ENCODE data around the gene SARNP. TPM values are rescaled to one million over a fixed set of nuclear protein-coding genes. Genes with fewer than 3 reads are reported as not detected.

SARNP gene
- total and polyA plus RNA-seq, 9 of the 15 experiments (the other 6 are each of a cell fraction or from before 2014, with no cell fraction given): 70.1 to 400 (median 198) TPM

DNA sequence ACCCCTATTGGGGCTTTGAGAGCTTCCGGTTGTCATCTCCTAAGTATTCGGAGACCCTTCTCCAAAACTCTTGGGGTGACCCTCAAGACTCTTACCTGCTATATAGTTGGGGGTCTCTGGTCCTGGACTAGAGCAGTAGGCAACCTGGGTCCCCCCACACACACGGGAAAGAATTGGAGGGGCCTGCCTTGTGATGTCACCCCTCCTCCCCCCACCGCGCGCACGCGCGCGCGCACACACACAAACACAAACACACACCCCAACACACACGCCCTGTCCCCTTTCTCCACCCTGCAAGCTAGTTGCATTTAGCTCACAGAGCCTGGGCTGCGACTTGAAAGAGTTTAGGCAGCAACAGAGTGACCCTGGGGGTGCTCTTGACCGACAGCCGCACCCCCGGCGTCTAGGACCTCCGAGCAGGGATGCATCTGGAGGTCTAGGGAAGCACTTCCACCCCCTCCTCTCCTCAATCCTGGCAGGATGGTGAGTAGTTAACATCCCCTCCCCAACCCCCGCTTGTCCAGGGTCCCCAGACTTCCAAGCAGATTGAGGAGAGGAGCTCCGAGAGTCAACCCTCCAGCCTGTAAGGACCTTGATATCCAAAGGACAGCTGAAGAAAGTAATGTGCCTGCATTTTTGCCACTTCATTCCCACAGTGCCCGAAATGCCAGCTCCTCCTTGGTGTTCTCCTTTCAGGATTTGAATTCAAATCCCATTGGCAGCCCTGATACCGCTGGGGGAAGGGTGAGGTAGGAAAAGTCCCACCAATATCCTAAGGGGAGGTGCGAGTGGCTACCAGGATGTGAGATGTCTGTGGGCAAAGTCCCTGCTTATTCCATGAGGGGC lies 13.3 kb upstream of the SARNP start (continued):
- TF ChIP-seq MBD2 (IDR thresholded peaks at IDR 0.05; ENCODE audit: borderline replicate concordance, low read depth) (peak; percentile 73), NR2C1 (IDR thresholded peaks at IDR 0.05) (peak; percentile 64), NR2C1 (tag; IDR thresholded peaks at IDR 0.05) (no peak), ZNF766 (CRISPR knock-in tag; conservative IDR thresholded peaks at IDR 0.05) (0 out of 2 replicates have a peak, but pooled peaks have one; percentile 33), ZNF41 (CRISPR knock-in tag; conservative IDR thresholded peaks at IDR 0.05) (no peak), NONO (IDR thresholded peaks at IDR 0.05; ENCODE audit: low read depth in 2 of 2, low read length in 1 of 2) (peak in 1 of 2 experiments; percentile 98; a peak in 2 of 4 replicates), ASH1L (IDR thresholded peaks at IDR 0.05; ENCODE audit: borderline replicate concordance, low read depth, partially characterized antibody) (peak; percentile 69), C11orf30 (IDR thresholded peaks at IDR 0.05; ENCODE audit: low read depth) (no peak), ZNF431 (CRISPR knock-in tag; IDR thresholded peaks at IDR 0.05) (no peak), SOX6 (IDR thresholded peaks at IDR 0.05) (peak; percentile 40), CREB1 (IDR thresholded peaks at IDR 0.05) (peak; percentile 28; the same call in 1 of the 2 replicates), CREB1 (CRISPR knock-in tag; IDR thresholded peaks at IDR 0.05) (peak; percentile 72), PML (IDR thresholded peaks at IDR 0.05; ENCODE audit: low read length) (0 out of 2 replicates have a peak, but pooled peaks have one; percentile 17), TAF9B (IDR thresholded peaks at IDR 0.05; ENCODE audit: partially characterized antibody) (no peak), PHF8 (IDR thresholded peaks at IDR 0.05; ENCODE audit: borderline replicate concordance, low read length) (peak; percentile 23; the same call in 1 of the 2 replicates), ZBTB7A (IDR thresholded peaks at IDR 0.05; ENCODE audit: borderline replicate concordance, control insufficient read depth, low read depth, low read length) (peak; percentile 56; the same call in 1 of the 2 replicates)
- TF ChIP-seq, protein P1, sequence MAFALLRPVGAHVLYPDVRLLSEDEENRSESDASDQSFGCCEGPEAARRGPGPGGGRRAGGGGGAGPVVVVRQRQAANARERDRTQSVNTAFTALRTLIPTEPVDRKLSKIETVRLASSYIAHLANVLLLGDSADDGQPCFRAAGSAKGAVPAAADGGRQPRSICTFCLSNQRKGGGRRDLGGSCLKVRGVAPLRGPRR (CRISPR knock-in tag; IDR thresholded peaks at IDR 0.05): no peak
- TF ChIP-seq, protein P2, sequence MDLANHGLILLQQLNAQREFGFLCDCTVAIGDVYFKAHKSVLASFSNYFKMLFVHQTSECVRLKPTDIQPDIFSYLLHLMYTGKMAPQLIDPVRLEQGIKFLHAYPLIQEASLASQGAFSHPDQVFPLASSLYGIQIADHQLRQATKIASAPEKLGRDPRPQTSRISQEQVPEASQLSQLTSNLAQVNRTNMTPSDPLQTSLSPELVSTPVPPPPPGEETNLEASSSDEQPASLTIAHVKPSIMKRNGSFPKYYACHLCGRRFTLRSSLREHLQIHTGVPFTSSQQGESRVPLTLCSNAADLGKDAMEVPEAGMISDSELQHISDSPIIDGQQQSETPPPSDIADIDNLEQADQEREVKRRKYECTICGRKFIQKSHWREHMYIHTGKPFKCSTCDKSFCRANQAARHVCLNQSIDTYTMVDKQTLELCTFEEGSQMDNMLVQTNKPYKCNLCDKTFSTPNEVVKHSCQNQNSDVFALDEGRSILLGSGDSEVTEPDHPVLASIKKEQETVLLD (IDR thresholded peaks at IDR 0.05): peak; percentile 55; the same call in 1 of the 2 replicates
- TF ChIP-seq, protein P3, sequence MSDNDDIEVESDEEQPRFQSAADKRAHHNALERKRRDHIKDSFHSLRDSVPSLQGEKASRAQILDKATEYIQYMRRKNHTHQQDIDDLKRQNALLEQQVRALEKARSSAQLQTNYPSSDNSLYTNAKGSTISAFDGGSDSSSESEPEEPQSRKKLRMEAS (CRISPR knock-in tag; IDR thresholded peaks at IDR 0.05): peak; percentile 64; the same call in 1 of the 2 replicates
- TF ChIP-seq, protein P4, sequence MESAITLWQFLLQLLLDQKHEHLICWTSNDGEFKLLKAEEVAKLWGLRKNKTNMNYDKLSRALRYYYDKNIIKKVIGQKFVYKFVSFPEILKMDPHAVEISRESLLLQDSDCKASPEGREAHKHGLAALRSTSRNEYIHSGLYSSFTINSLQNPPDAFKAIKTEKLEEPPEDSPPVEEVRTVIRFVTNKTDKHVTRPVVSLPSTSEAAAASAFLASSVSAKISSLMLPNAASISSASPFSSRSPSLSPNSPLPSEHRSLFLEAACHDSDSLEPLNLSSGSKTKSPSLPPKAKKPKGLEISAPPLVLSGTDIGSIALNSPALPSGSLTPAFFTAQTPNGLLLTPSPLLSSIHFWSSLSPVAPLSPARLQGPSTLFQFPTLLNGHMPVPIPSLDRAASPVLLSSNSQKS (CRISPR knock-in tag; IDR thresholded peaks at IDR 0.05): no peak
- TF ChIP-seq, protein P5, sequence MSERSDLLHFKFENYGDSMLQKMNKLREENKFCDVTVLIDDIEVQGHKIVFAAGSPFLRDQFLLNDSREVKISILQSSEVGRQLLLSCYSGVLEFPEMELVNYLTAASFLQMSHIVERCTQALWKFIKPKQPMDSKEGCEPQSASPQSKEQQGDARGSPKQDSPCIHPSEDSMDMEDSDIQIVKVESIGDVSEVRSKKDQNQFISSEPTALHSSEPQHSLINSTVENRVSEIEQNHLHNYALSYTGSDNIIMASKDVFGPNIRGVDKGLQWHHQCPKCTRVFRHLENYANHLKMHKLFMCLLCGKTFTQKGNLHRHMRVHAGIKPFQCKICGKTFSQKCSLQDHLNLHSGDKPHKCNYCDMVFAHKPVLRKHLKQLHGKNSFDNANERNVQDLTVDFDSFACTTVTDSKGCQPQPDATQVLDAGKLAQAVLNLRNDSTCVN (CRISPR knock-in tag; IDR thresholded peaks at IDR 0.05): no peak
- TF ChIP-seq, protein P6, sequence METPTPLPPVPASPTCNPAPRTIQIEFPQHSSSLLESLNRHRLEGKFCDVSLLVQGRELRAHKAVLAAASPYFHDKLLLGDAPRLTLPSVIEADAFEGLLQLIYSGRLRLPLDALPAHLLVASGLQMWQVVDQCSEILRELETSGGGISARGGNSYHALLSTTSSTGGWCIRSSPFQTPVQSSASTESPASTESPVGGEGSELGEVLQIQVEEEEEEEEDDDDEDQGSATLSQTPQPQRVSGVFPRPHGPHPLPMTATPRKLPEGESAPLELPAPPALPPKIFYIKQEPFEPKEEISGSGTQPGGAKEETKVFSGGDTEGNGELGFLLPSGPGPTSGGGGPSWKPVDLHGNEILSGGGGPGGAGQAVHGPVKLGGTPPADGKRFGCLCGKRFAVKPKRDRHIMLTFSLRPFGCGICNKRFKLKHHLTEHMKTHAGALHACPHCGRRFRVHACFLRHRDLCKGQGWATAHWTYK (CRISPR knock-in tag; IDR thresholded peaks at IDR 0.05): no peak

Measured in K562 (cell line).